SU-DHL-6 (cell line): ENCODE data around the gene RAB40C.

Experiments
- EZH2phosphoT487 ChIP-seq: fragments of 200-600 bp; sonication (generic), shearing (Covaris generic); conservative IDR thresholded peaks from 2 replicates; pipeline ENCODE4 v1.6.1; 2018; ENCODE audit warnings: mild to moderate bottlenecking, antibody characterized with exemption, low read length, moderate library complexity, mixed read lengths
- TF ChIP-seq, protein P1 (sequence below): fragments of 200-600 bp; sonication (generic); IDR thresholded peaks from one replicate; pipeline ENCODE4 v1.5.1; 2017; ENCODE audit warnings: antibody characterized with exemption, mild to moderate bottlenecking, low read length, moderate library complexity; ENCODE audit not compliant: insufficient read depth, poor library complexity, severe bottlenecking

DNA sequence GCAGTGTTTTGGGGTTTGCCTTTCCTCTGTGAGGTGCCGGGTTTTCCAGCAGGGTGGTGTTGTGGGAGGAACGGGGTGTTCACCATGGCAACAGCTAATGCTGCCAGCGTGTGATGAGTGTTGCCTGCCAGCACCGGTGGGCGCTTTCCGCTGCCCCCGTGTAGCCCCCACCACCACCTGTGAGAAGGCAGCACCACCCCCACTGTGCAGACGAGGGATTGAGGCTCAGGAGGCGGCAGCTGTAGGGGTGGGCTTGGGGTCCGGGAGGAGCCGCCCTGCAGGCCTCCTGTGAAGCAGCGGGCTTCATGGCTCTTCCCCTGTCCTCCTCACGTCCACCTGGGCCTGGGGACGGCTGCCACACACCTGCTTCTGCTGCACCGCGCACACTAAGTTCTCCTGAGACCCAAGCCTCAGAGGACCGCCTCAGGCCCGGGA lies 5.2 kb downstream of the RAB40C start:
- TF ChIP-seq, protein P1, sequence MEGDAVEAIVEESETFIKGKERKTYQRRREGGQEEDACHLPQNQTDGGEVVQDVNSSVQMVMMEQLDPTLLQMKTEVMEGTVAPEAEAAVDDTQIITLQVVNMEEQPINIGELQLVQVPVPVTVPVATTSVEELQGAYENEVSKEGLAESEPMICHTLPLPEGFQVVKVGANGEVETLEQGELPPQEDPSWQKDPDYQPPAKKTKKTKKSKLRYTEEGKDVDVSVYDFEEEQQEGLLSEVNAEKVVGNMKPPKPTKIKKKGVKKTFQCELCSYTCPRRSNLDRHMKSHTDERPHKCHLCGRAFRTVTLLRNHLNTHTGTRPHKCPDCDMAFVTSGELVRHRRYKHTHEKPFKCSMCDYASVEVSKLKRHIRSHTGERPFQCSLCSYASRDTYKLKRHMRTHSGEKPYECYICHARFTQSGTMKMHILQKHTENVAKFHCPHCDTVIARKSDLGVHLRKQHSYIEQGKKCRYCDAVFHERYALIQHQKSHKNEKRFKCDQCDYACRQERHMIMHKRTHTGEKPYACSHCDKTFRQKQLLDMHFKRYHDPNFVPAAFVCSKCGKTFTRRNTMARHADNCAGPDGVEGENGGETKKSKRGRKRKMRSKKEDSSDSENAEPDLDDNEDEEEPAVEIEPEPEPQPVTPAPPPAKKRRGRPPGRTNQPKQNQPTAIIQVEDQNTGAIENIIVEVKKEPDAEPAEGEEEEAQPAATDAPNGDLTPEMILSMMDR = no peak
- TF ChIP-seq EZH2phosphoT487 = no peak
